ACC112 (cell line): ENCODE data around the gene NFKBIL1.

ENCODE experiments used
- H2AFZ ChIP-seq: fragments of 200-600 bp; sonication (generic); one replicate; pipeline ENCODE4 v1.6.0; 2017; ENCODE audit warnings: antibody characterized with exemption, low read length; ENCODE audit not compliant: unreplicated experiment
- H3K27ac ChIP-seq: fragments of 200-600 bp; sonication (generic); 2 replicates; pipeline ENCODE4 v1.5.1; 2014; ENCODE audit warnings: low read depth, mild to moderate bottlenecking, antibody characterized with exemption, low read length, moderate library complexity
- H3K27me3 ChIP-seq: fragments of 200-600 bp; sonication (generic); 2 replicates; pipeline ENCODE4 v1.6.1; 2014; ENCODE audit warnings: mild to moderate bottlenecking, antibody characterized with exemption, low read length, moderate library complexity, mixed read lengths; ENCODE audit not compliant: insufficient read depth
- H3K36me3 ChIP-seq: fragments of 200-600 bp; sonication (generic); 2 replicates; pipeline ENCODE4 v1.6.1; 2016; ENCODE audit warnings: mild to moderate bottlenecking, antibody characterized with exemption, low read length, moderate library complexity, mixed read lengths; ENCODE audit not compliant: insufficient read depth
- H3K4me1 ChIP-seq: fragments of 200-600 bp; sonication (generic); one replicate; pipeline ENCODE4 v1.6.1; 2016; ENCODE audit warnings: low read length, mixed read lengths; ENCODE audit not compliant: insufficient read depth, unreplicated experiment, control insufficient read depth
- H3K4me3 ChIP-seq: fragments of 200-600 bp; sonication (generic); 2 replicates; pipeline ENCODE4 v1.5.1; 2014; ENCODE audit warnings: mild to moderate bottlenecking, low read depth, low read length
- H3K79me2 ChIP-seq: fragments of 200-600 bp; sonication (generic); one replicate; pipeline ENCODE4 v1.6.0; 2016; ENCODE audit warnings: low read length; ENCODE audit not compliant: control insufficient read depth, unreplicated experiment, insufficient read depth

The NFKBIL1 gene

DNA sequence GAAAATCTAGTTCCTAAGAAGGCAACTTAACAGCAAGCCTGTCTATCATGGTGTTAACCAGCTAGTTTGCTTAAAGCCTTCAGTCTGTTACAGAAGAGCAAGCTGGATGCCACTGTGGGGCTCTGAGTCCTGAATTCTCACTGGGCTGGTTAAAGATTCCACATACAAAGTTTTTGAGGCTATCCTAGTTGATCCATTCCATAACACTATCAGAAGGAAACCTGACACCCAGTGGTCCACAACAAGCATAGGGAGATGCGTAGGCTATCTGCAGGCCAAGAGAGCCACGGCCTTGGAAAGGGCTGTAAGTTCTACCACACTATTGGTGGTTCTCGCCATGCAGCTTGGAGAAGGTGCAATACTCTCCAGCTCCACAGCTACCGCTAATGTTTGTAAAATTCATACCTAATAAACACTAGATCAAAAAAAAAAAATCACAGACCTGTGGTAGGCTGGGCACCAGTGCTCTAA lies 19.1 kb upstream of the NFKBIL1 start:
- Histone ChIP-seq H3K79me2 (peaks cover 4% of the 10 kb centered on the region), H3K4me3 (no peak overlapping the region), H3K36me3 (peaks cover 13% of the 10 kb centered on the region; the same call in 1 of the 2 replicates), H2AFZ (no peak overlapping the region), H3K27me3 (no peaks in the 10 kb centered on the region), H3K4me1 (peaks cover 22% of the 10 kb centered on the region), H3K27ac (0 out of 2 replicates have a peak overlapping the region, but pooled peaks have one; percentile 28)

DNA sequence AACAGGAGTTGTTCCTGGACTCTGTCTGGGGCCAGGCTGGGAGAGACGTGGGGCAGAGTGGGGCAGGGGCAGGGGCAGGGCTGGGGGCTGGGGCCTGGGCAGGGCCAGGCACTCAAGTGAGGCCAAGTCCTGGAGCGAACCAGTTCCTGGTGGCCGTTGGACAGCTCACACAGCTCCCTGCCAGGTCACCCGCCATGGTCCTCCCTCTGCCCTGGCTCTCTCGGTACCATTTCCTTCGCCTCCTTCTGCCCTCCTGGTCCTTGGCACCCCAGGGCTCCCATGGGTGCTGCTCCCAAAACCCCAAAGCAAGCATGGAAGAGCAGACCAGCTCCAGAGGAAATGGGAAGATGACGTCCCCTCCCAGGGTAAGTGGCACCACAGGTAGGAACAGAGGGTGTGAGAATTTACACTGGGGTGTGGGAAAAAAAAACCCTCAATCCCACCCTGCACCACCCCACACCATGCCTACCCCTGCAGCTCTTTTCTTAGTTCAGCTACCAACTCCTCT lies 18.5 kb upstream of the NFKBIL1 start, which contains the start of gene MCCD1:
Gene MCCD1 (plus strand): TSS at position 142 of the 508 bp plus-strand sequence. CDS start 53 bp downstream, at position 195.
- Histone ChIP-seq H3K4me1 (peaks cover 22% of the 10 kb centered on the region), H3K27me3 (no peaks in the 10 kb centered on the region), H3K36me3 (peaks cover 18% of the 10 kb centered on the region), H3K27ac (0 out of 2 replicates have a peak within 1 kb of the TSS, but pooled peaks have one; percentile 28), H2AFZ (no peak within 1 kb of the TSS), H3K79me2 (peaks cover 7% of the 10 kb centered on the region), H3K4me3 (no peak within 1 kb of the TSS)

DNA sequence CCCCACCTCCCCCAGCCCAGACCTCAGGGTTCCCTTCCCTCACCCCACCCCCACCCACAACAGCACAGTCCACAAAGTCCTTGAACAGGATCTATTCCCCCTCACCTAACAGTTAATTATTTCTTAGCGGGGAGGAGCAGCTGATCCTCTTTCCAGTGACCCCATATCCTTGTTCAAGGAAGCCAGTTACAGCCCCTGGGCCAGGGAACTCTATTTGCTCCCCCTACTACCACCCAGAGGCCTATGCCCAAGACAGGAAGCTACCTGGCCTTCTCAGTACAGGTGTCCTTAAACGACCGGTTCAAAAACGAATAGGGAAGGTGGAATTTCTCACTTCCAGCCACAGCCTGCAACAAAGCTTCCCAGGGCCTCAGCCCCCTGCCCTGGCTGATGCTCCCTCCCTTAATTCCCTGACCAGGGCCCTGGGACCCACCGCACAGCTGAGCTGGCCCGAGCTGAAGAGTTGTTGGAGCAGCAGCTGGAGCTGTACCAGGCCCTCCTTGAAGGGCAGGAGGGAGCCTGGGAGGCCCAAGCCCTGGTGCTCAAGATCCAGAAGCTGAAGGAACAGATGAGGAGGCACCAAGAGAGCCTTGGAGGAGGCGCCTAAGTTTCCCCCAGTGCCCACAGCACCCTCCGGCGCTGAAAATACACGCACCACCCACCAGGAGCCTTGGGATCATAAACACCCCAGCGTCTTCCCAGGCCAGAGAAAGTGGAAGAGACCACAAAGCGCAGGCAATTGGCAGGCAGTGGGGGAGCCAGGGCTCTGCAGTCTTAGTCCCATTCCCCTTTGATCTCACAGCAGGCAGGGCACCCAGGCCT lies 17.9 kb upstream of the NFKBIL1 start:
- Histone ChIP-seq H3K4me3 (no peak overlapping the region), H3K4me1 (peaks cover 22% of the 10 kb centered on the region), H3K27me3 (no peaks in the 10 kb centered on the region), H3K36me3 (peaks cover 22% of the 10 kb centered on the region), H3K27ac (no peak overlapping the region), H3K79me2 (peaks cover 9% of the 10 kb centered on the region), H2AFZ (no peak overlapping the region)

DNA sequence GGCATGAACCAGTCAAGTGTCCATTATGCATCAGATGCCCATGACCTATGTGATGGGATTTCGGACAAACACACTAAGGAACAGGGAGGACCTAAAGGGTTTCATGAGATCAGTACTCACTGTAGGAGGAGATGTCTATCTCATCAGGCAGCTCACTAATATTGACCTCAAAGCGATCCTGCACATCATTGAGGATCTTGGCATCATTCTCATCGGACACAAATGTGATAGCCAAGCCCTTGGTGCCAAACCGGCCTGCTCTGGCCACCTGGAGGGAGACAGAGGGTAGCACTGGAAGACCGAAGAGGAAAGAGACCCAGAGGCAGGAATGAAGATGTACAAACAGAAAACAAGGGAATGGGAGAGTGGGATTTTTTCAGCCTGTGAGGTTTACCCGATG lies 16.7 kb upstream of the NFKBIL1 start:
- H2AFZ ChIP-seq: no peak overlapping the region
- no peaks in the 10 kb centered on the region for H3K27me3 ChIP-seq
- no peak overlapping the region for H3K4me3 ChIP-seq
- H3K36me3 ChIP-seq: peaks cover 32% of the 10 kb centered on the region
- no peak overlapping the region for H3K27ac ChIP-seq
- H3K79me2 ChIP-seq: peaks cover 16% of the 10 kb centered on the region
- H3K4me1 ChIP-seq: peaks cover 19% of the 10 kb centered on the region

DNA sequence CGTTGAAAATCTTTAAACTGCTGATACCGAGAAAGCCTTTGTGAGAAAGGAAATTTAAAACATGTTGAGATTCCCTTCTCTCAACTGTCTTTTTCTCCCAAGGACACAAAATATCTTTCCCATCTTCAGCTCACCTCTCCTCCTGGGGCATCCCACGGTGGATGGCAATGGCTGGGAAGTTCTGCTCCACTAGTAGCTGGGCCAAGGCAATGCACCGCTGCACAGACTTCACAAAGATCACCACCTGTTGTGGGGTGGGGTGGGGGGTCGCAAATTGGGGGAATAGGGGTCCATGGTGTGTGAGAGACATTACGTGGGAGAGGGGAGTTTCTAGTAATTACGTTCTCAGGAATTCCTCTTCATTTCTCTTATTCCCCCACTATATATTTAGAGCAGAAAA lies 16.2 kb upstream of the NFKBIL1 start:
- Histone ChIP-seq H3K36me3 (peaks cover 38% of the 10 kb centered on the region), H3K4me1 (peaks cover 14% of the 10 kb centered on the region), H3K27me3 (no peaks in the 10 kb centered on the region), H3K4me3 (no peak overlapping the region), H2AFZ (no peak overlapping the region), H3K79me2 (peaks cover 21% of the 10 kb centered on the region), H3K27ac (no peak overlapping the region)

DNA sequence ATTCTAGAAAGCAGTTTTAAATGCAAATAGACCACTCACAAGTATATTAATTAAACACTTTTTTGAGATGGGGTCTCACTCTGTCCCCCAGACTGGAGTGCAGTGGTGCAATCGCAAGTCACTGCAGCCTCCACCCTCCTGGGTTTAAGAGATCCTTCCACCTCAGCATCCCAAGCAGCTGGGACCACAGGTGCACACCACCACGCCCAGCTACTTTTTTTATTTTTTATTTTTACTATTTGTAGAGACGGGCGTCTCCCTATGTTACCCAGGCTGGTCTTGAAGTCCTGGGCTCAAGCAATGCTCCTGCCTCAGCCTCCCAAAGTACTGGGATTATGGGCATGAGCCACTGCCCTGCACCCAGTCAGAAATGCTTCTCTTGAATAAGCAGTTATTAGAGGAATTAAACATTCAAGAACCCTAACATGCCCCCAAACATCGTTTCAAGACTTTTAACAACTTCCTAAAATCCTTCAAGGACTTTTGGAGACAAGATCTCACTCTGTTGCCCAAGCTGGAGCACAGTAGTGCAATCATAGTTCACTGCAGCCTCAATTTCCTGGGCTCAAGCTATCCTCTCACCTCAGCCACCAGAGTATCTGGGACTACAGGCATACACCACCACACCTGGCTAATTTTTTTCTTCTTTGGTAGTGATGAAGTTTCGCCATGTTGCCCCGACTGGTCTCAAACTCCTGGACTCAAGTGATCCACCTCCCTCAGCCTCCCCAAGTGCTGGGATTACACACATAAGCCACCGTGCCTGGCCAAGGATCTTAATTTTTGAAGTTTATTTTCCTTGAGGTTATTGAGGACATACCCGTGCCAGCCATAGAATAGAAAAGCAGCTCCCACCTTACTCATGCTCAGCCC lies 15.4 kb upstream of the NFKBIL1 start:
- Histone ChIP-seq H3K27ac (no peak overlapping the region), H3K4me1 (peaks cover 5% of the 10 kb centered on the region), H3K4me3 (no peak overlapping the region), H3K27me3 (no peaks in the 10 kb centered on the region), H3K79me2 (peaks cover 28% of the 10 kb centered on the region), H3K36me3 (peaks cover 44% of the 10 kb centered on the region), H2AFZ (no peak overlapping the region)

DNA sequence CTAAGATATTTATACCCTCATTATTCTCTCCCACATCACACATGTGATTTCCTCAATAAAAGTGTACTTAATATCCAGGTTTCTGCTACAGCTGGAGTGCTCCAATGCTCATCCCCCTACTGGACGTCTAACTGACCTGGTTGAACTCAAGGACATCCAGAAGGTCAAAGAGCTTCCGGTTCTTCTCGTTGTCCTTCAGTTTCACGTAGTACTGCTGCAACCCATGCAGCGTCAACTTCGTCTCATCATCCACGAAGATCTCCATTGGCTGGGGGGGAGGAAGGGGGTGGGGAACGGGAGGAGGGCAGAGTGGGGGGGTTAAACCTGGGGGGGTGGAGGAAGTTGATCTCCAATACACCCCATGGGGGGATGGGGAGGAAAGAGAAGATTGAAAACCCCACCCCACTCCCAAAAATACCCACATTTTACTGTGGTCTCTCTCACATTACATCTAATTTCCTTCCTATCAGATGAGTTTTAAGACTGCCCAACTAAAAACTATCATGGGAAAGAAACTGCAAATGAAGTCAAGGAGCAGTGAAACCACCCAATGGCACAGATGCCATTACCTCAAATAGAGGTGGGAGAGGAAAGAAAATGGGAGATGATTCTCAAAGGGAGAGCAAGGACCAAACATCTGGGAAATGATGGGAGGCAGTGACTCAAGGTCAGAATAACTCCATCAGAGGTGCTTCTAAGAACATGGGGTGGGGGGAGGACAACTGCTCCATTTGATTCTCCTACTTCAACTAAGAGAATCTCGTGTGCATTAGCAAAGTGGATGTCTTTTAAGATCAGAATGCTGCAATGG lies 14.6 kb upstream of the NFKBIL1 start:
- no peak overlapping the region for H3K4me3 ChIP-seq
- H3K4me1 ChIP-seq: no peaks in the 10 kb centered on the region
- H3K27me3 ChIP-seq: no peaks in the 10 kb centered on the region
- H3K36me3 ChIP-seq: peaks cover 44% of the 10 kb centered on the region
- peaks cover 33% of the 10 kb centered on the region for H3K79me2 ChIP-seq
- no peak overlapping the region for H2AFZ ChIP-seq
- no peak overlapping the region for H3K27ac ChIP-seq

DNA sequence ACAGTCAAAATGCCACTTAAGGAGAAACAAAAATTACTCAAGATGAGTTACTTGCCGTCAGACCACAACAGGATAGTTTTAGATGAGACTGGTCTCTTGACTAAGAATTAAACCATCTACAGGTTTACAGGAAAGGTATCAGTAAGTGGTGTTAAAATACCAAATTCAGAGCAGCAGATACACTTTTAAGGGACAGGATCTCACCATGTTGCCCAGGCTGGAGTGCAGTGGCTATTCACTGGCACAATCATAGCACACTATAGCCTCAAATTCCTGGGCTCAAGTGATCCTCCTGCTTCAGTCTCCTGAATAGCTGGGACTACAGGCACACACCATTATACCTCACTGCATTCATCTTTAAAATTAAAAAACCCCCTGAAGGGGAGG lies 14.0 kb upstream of the NFKBIL1 start:
- H3K36me3 ChIP-seq: peaks cover 49% of the 10 kb centered on the region
- H3K4me3 ChIP-seq: no peak overlapping the region
- H3K79me2 ChIP-seq: peaks cover 38% of the 10 kb centered on the region
- H3K27me3 ChIP-seq: no peaks in the 10 kb centered on the region
- peaks cover under 1% of the 10 kb centered on the region for H3K4me1 ChIP-seq
- H2AFZ ChIP-seq: no peak overlapping the region
- H3K27ac ChIP-seq: no peak overlapping the region

DNA sequence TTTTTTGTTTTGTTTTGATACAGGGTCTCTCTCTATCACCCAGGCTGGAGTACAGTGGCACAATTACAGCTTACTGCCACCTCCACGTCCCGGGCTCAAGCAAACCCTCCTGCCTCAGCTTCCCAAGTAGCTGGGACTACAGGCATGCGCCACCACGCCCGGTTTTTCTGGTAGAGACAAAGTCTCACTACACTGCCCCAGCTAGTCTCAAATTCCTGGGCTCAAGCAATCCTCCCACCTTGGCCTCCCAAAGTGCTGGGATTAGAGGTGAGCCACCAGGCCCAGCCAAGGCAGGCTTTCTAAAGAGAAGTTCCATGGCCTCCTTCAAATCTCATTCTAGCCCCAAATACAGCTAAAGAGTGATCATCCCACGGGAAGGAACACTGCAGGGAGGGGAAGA lies 13.4 kb upstream of the NFKBIL1 start:
- Histone ChIP-seq H3K4me3 (no peak overlapping the region), H2AFZ (no peak overlapping the region), H3K4me1 (peaks cover 6% of the 10 kb centered on the region), H3K79me2 (peaks cover 44% of the 10 kb centered on the region), H3K36me3 (peaks cover 53% of the 10 kb centered on the region), H3K27me3 (no peaks in the 10 kb centered on the region), H3K27ac (no peak overlapping the region)

DNA sequence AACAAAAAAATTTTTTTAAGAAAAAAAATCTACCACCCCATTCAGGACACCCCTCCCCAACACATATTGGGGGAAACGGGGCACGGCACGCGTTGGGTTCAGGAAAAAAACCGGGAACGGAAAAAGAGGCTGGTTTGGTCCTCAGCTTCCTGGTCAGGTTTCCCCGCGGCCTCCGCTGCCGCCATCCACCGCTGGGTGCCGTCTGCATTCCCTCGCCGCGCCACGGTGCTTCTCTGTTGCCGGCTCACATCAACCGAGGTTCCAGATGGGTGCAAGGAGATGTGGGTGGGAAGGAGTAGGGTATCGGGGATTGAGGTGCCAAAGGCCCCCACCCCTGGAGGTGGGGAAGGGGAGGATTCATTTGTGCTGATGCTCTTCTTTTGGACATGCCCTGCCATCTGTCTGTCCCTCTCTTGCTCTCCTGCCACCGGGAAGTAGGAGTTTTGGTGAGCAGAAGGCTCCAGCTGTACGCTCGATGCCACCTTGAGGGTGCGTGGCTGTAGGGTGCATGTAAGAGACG lies 12.8 kb upstream of the NFKBIL1 start:
- Histone ChIP-seq H3K4me3 (no peak overlapping the region), H3K36me3 (peaks cover 58% of the 10 kb centered on the region), H2AFZ (no peak overlapping the region), H3K27ac (no peak overlapping the region), H3K79me2 (peaks cover 50% of the 10 kb centered on the region), H3K4me1 (peaks cover 12% of the 10 kb centered on the region), H3K27me3 (no peaks in the 10 kb centered on the region)
